Measurements from ENCODE around the gene SH3PXD2A. TPM values are rescaled to one million over a fixed set of nuclear protein-coding genes. Genes with fewer than 3 reads are reported as not detected.

Gene SH3PXD2A
- total and polyA plus RNA-seq, 9 of the 15 experiments (the other 6 are each of a cell fraction or from before 2014, with no cell fraction given), result 0.41 to 9.3 (median 2.5) TPM

- Histone ChIP-seq H3K9ac (ENCODE audit: insufficient read depth in 1 of 2, low read depth in 2 of 2, low read length in 2 of 2) (no peak overlapping the region), H4K20me1 (replicated peaks; ENCODE audit: control insufficient read depth, insufficient read depth, low read length) (peaks cover 4% of the 10 kb centered on the region; the same call in 1 of the 2 replicates), H2AFZ (ENCODE audit: low read depth, low read length) (no peak overlapping the region), H3K4me1 (replicated peaks in 1 of 2; ENCODE audit: control insufficient read depth in 2 of 2, insufficient read depth in 2 of 2, low read length in 2 of 2) (peaks cover 0 to 13% of the 10 kb centered on the region in 2 experiments; a peak in 3 of 5 replicates), H3K4me2 (ENCODE audit: insufficient read depth, low read length) (no peak overlapping the region), H3K79me2 (ENCODE audit: control insufficient read depth, insufficient read depth, low read length) (no peaks in the 10 kb centered on the region), H3K36me3 (ENCODE audit: control insufficient read depth, insufficient read depth, low read length) (no peaks in the 10 kb centered on the region), H3K27ac (ENCODE audit: extremely low read depth, low read depth, low read length) (no peak overlapping the region), H3K9me1 (ENCODE audit: control insufficient read depth, insufficient read depth, low read length) (no peaks in the 10 kb centered on the region), H3K4me3 (no peak overlapping the region), H3K27me3 (ENCODE audit: control insufficient read depth in 2 of 2, insufficient read depth in 2 of 2, low read length in 2 of 2) (peaks cover 5 to 44% of the 10 kb centered on the region in 2 experiments; a peak in 4 of 5 replicates), H3K9me3 (replicated peaks; ENCODE audit: control insufficient read depth, insufficient read depth, low read depth, low read length) (no peaks in the 10 kb centered on the region)
- 22% methylated on average over 18 of the region's 20 CpGs for WGBS (ENCODE audit: insufficient coverage, low coverage, missing lambda C conversion rate)
- FAIRE-seq (no peak), DNase-seq (ENCODE audit: extremely low read depth in 1 of 4, low spot score in 3 of 4) (no peak), ATAC-seq (no peak)
- ChIA-PET CTCF (ENCODE audit: low intra/inter-chr PET ratio) (no interaction called here), POLR2A (no interaction called here)
- TF ChIP-seq TCF7 (IDR thresholded peaks at IDR 0.05; ENCODE audit: borderline replicate concordance), result no peak
- TF ChIP-seq RBM25 (IDR thresholded peaks at IDR 0.05; ENCODE audit: low read depth, low read length, severe bottlenecking), result peak; percentile 73
- peak in 1 of 2 experiments; percentile 29; a peak in 1 of 4 replicates for TF ChIP-seq KDM1A (IDR thresholded peaks at IDR 0.05)
- TF ChIP-seq CHD7 (IDR thresholded peaks at IDR 0.05; ENCODE audit: low read depth, low read length), result no peak
- TF ChIP-seq BCOR (IDR thresholded peaks at IDR 0.05), result peak; percentile 49
- intact Hi-C loops (cut with micrococcal nuclease) (no loop called here), in situ Hi-C loops (cut with MboI) (no loop called here)
- no TSS peak for BruUV-seq (replicated peaks)
Observed at GRCh38 chr10:103552856-103553742, 302.3 kb downstream of the SH3PXD2A start.

Measured in K562 (cell line).